Measurements from ENCODE around the gene ZMYND11. TPM values are rescaled to one million over a fixed set of nuclear protein-coding genes. Genes with fewer than 3 reads are reported as not detected.

ZMYND11 gene
- total and polyA plus RNA-seq, 10 donors = 20.3 to 65.3 (median 51.6) TPM

- peaks cover 18 to 66% (median 38%) of the 10 kb centered on the region in 6 donors for H3K4me1 ChIP-seq
- H3K36me3 ChIP-seq = no peaks in the 10 kb centered on the region
- intact Hi-C loops (cut with DNase I; ENCODE audit: low total_unique reads) = no loop called here
- H3K9me3 ChIP-seq = no peaks in the 10 kb centered on the region
- no peak for DNase-seq
- 84 to 91% (median 87%) methylated on average over 10 of the region's 10 CpGs for WGBS, 5 donors
- H3K4me3 ChIP-seq = peak overlapping the region in 1 of 8 donors; percentile 92
- peaks cover 0 to 29% (median 0%) of the 10 kb centered on the region in 7 donors for H3K27me3 ChIP-seq (replicated peaks in 1 of 7)
- H3K27ac ChIP-seq = no peak overlapping the region
- TF ChIP-seq CTCF (IDR thresholded peaks at IDR 0.05 in 8 of 11, conservative IDR thresholded peaks at IDR 0.05 in 3 of 11) (no peak), POLR2AphosphoS5 (IDR thresholded peaks at IDR 0.05) (no peak), POLR2A (IDR thresholded peaks at IDR 0.05) (no peak)
These were observed 2.0 kb upstream of the ZMYND11 start for GRCh38 chr10:132946-133898.

- WGBS, 5 donors = 0 to 1% (median 1%) methylated on average over 52 to 84 of the region's 84 CpGs
- peaks cover 0 to 29% (median 0%) of the 10 kb centered on the region in 7 donors for H3K27me3 ChIP-seq (replicated peaks in 1 of 7)
- intact Hi-C loops (cut with DNase I; ENCODE audit: low total_unique reads) = no loop called here
- no peak for TF ChIP-seq CTCF (IDR thresholded peaks at IDR 0.05 in 8 of 11, conservative IDR thresholded peaks at IDR 0.05 in 3 of 11)
- TF ChIP-seq POLR2A (IDR thresholded peaks at IDR 0.05) = no peak
- TF ChIP-seq POLR2AphosphoS5 (IDR thresholded peaks at IDR 0.05) = peak in 1 of 3 donors; percentile 39
- no peaks in the 10 kb centered on the region for H3K9me3 ChIP-seq
- no peaks in the 10 kb centered on the region for H3K36me3 ChIP-seq
- peak overlapping the region; percentile 56 to 92 (median 70) for H3K4me3 ChIP-seq
- peak overlapping the region; percentile 95 to 98 (median 96) for H3K27ac ChIP-seq
- peaks cover 18 to 65% (median 38%) of the 10 kb centered on the region in 6 donors for H3K4me1 ChIP-seq
- DNase-seq = peak; percentile 89
These were observed 766 bp upstream of the ZMYND11 start for GRCh38 chr10:134247-135131.

- peak; percentile 34 to 78 (median 72) for TF ChIP-seq POLR2AphosphoS5 (IDR thresholded peaks at IDR 0.05)
- TF ChIP-seq CTCF (IDR thresholded peaks at IDR 0.05 in 8 of 11, conservative IDR thresholded peaks at IDR 0.05 in 3 of 11) = no peak
- WGBS, 5 donors = 0% methylated on average over 36 to 112 of the region's 112 CpGs
- DNase-seq = peak; percentile 93
- H3K4me1 ChIP-seq = peaks cover 18 to 68% (median 35%) of the 10 kb centered on the region in 6 donors
- peaks cover 0 to 29% (median 0%) of the 10 kb centered on the region in 7 donors for H3K27me3 ChIP-seq (replicated peaks in 1 of 7)
- peak overlapping the region; percentile 95 to 98 (median 96) for H3K27ac ChIP-seq
- H3K9me3 ChIP-seq = no peaks in the 10 kb centered on the region
- H3K36me3 ChIP-seq = no peaks in the 10 kb centered on the region
- intact Hi-C loops (cut with DNase I; ENCODE audit: low total_unique reads) = no loop called here
- H3K4me3 ChIP-seq = peak overlapping the region; percentile 56 to 92 (median 70)
These were observed 578 bp downstream of the ZMYND11 start for GRCh38 chr10:135601-136464.
